HG03565 (cell line): Measurements from ENCODE around the gene TRIM13.
"Not testable (repeated sequence)": the region's sequence is repeated elsewhere in the genome, so short reads cannot be mapped to it uniquely, and the experiment has no call there.

Experiments
- ATAC-seq: cut with Tn5 transposase; IDR thresholded peaks from one replicate; pipeline ENCODE4 v1.9.1; 2021; ENCODE audit warnings: mild to moderate bottlenecking, moderate library complexity; ENCODE audit not compliant: unreplicated experiment

TRIM13 gene

GRCh38 chr13:50055454-50055853, 58.6 kb downstream of the TRIM13 start:
- ATAC-seq, result no peak

- ATAC-seq, result no peak
Observed at GRCh38 chr13:50060718-50061117, 63.9 kb downstream of the TRIM13 start.

GRCh38 chr13:50062336-50062735, 65.5 kb downstream of the TRIM13 start:
- ATAC-seq, result not testable (repeated sequence)

DNA sequence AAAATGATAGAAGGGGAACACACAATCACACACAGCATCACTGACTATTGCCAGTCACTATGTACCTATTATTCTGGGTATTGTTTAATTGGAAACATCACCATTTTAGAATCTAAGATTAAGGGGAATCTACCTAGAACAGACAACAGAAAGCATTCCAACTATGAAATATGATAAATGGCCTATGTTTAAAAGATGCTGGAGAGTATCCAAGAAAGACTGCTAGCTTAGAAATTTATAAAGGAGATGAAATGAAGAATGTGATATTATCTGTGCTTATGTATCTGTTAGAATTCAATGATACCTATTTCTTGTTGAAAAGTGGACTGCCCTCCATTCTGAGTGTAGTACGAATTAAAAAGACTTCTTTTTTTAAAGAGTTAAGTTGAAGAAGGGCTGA, 68.9 kb downstream of the TRIM13 start:
- ATAC-seq, result no peak
